CD14-positive monocyte (primary cell): ENCODE measurements around the gene CTXN1. TPM values are rescaled to one million over a fixed set of nuclear protein-coding genes. Genes with fewer than 3 reads are reported as not detected.
A peak's percentile ranks its signal among the peaks of the same experiment; 100 is the strongest.
"Not testable (repeated sequence)": the region's sequence is repeated elsewhere in the genome, so short reads cannot be mapped to it uniquely, and the experiment has no call there.

Experiments used
- DNase-seq, 3 donors: peaks; one replicate each; pipeline ENCODE4 v3.0.0-alpha.2; 2011 to 2022
- H2AFZ ChIP-seq: 2 replicates; pipeline ENCODE4 v1.6.0; 2012; ENCODE audit warnings: mild to moderate bottlenecking, low read depth, low read length, inconsistent platforms; ENCODE audit not compliant: insufficient read depth, poor library complexity, severe bottlenecking
- H3K27ac ChIP-seq, 2 donors: 1 replicate in 1 of 2; 2 replicates in 1 of 2; pipeline ENCODE4 v1.5.1; 2012 to 2013; ENCODE audit warnings: low read length in 2 of 2, control low read depth in 1 of 2, inconsistent platforms in 1 of 2, low read depth in 1 of 2, mild to moderate bottlenecking in 1 of 2
- H3K27me3 ChIP-seq, 2 donors: one replicate each; pipeline versions ENCODE4 v1.6.0 to v1.6.1; 2011 to 2013; ENCODE audit warnings: low read length in 2 of 2; ENCODE audit not compliant: control insufficient read depth in 2 of 2, insufficient read depth in 2 of 2
- H3K36me3 ChIP-seq, 2 donors: replicated peaks in 1 of 2; 1 replicate in 1 of 2; 2 replicates in 1 of 2; pipeline versions ENCODE4 v1.5.1 to v1.6.1; 2012 to 2013; ENCODE audit warnings: low read length in 2 of 2, control low read depth in 1 of 2, inconsistent platforms in 1 of 2, mild to moderate bottlenecking in 1 of 2; ENCODE audit not compliant: insufficient read depth in 2 of 2, control insufficient read depth in 1 of 2
- H3K4me1 ChIP-seq, 2 donors: 1 replicate in 1 of 2; 2 replicates in 1 of 2; pipeline versions ENCODE4 v1.5.1 to v1.6.1; 2012 to 2013; ENCODE audit warnings: low read length in 2 of 2, control low read depth in 1 of 2, inconsistent platforms in 1 of 2, mild to moderate bottlenecking in 1 of 2, moderate library complexity in 1 of 2; ENCODE audit not compliant: insufficient read depth in 2 of 2, control insufficient read depth in 1 of 2
- H3K4me2 ChIP-seq: replicated peaks from 2 replicates; pipeline ENCODE3; 2012; ENCODE audit warnings: low read length, moderate library complexity, mild to moderate bottlenecking; ENCODE audit not compliant: poor library complexity, severe bottlenecking; ENCODE audit errors: extremely low read depth
- H3K4me3 ChIP-seq, 3 experiments: fragments of 200-600 bp in 1 of 3; sonication (generic) in 1 of 3; replicated peaks in 1 of 3; 1 replicate in 2 of 3; 2 replicates in 1 of 3; pipeline ENCODE4 v1.5.1; 2011 to 2013; ENCODE audit warnings: low read length in 3 of 3, mild to moderate bottlenecking in 3 of 3, control low read depth in 2 of 3, low read depth in 2 of 3, inconsistent platforms in 1 of 3, moderate library complexity in 1 of 3
- H3K79me2 ChIP-seq: 2 replicates; pipeline ENCODE4 v1.6.0; 2012; ENCODE audit warnings: mild to moderate bottlenecking, control low read depth, inconsistent platforms, low read length, moderate library complexity; ENCODE audit not compliant: insufficient read depth
- H3K9ac ChIP-seq: 2 replicates; pipeline ENCODE4 v1.6.0; 2017; ENCODE audit warnings: low read length, mild to moderate bottlenecking; ENCODE audit not compliant: insufficient read depth, poor library complexity, severe bottlenecking
- H3K9me3 ChIP-seq, 2 donors: replicated peaks in 1 of 2; 1 replicate in 1 of 2; 2 replicates in 1 of 2; pipeline versions ENCODE4 v1.5.1 to v1.6.1; 2012 to 2013; ENCODE audit warnings: low read length in 2 of 2, control low read depth in 1 of 2; ENCODE audit not compliant: control insufficient read depth in 1 of 2, insufficient read depth in 1 of 2
- H4K20me1 ChIP-seq: 2 replicates; pipeline ENCODE4 v1.6.0; 2012; ENCODE audit warnings: mild to moderate bottlenecking, low read length, control low read depth, moderate library complexity; ENCODE audit not compliant: insufficient read depth
- H3K27ac Mint-ChIP-seq, 7 donors: one replicate each; pipeline ENCODE4 v1.8.0; 2020; ENCODE audit warnings: mild to moderate bottlenecking in 7 of 7, mixed read lengths in 7 of 7, moderate library complexity in 6 of 7, inconsistent platforms in 2 of 7
- H3K27me3 Mint-ChIP-seq, 3 donors: one replicate each; pipeline ENCODE4 v1.8.0; 2021 to 2022; ENCODE audit warnings: low read depth in 3 of 3, mild to moderate bottlenecking in 3 of 3, mixed read lengths in 3 of 3, moderate library complexity in 3 of 3, inconsistent platforms in 1 of 3
- H3K36me3 Mint-ChIP-seq, 2 donors: one replicate each; pipeline ENCODE4 v1.8.0; 2020; ENCODE audit warnings: mixed read lengths in 2 of 2, inconsistent platforms in 1 of 2, mild to moderate bottlenecking in 1 of 2
- H3K4me1 Mint-ChIP-seq: one replicate; pipeline ENCODE4 v1.8.0; 2020; ENCODE audit warnings: mild to moderate bottlenecking, mixed read lengths
- H3K4me3 Mint-ChIP-seq, 2 donors: one replicate each; pipeline ENCODE4 v1.8.0; 2020; ENCODE audit warnings: mild to moderate bottlenecking in 2 of 2, mixed read lengths in 2 of 2, moderate library complexity in 1 of 2
- H3K9me3 Mint-ChIP-seq, 7 donors: one replicate each; pipeline ENCODE4 v1.8.0; 2020 to 2022; ENCODE audit warnings: mixed read lengths in 7 of 7, mild to moderate bottlenecking in 6 of 7, moderate library complexity in 6 of 7, inconsistent platforms in 2 of 7
- WGBS: methylation state at CpG from one replicate; pipeline ENCODE4 v1.1.5; 2013; ENCODE audit warnings: missing lambda C conversion rate; ENCODE audit not compliant: insufficient coverage; 5-methylcytosine and 5-hydroxymethylcytosine counted together
- intact Hi-C, 2 donors: fragments of 100-400 bp; cut with micrococcal nuclease; formaldehyde crosslinking; loops; one replicate each; pipeline versions ENCODE4 v1.15.0 to v1.15.1; 2023
- polyA plus RNA-seq, 3 donors: library from polyadenylated mRNA; depleted of rRNA in 1 of 3; unstranded in 2 of 3; stranded (reverse) in 1 of 3; fragments of 300-500 nt in 2 of 3; fragments of >200 nt in 1 of 3; fragmentation: Illumina TruSeq in 2 of 3; gene quantifications; 1 replicate in 2 of 3; 2 replicates in 1 of 3; pipeline ENCODE4 v1.2.3, GENCODE V29; 2012 to 2021
- TF ChIP-seq, protein P1 (sequence below): fragments of 200-600 bp; IDR thresholded peaks from one replicate; pipeline ENCODE4 v1.8.0; 2022; ENCODE audit warnings: antibody characterized with exemption, mild to moderate bottlenecking

Gene CTXN1
- polyA plus RNA-seq, 3 donors: not detected

DNA sequence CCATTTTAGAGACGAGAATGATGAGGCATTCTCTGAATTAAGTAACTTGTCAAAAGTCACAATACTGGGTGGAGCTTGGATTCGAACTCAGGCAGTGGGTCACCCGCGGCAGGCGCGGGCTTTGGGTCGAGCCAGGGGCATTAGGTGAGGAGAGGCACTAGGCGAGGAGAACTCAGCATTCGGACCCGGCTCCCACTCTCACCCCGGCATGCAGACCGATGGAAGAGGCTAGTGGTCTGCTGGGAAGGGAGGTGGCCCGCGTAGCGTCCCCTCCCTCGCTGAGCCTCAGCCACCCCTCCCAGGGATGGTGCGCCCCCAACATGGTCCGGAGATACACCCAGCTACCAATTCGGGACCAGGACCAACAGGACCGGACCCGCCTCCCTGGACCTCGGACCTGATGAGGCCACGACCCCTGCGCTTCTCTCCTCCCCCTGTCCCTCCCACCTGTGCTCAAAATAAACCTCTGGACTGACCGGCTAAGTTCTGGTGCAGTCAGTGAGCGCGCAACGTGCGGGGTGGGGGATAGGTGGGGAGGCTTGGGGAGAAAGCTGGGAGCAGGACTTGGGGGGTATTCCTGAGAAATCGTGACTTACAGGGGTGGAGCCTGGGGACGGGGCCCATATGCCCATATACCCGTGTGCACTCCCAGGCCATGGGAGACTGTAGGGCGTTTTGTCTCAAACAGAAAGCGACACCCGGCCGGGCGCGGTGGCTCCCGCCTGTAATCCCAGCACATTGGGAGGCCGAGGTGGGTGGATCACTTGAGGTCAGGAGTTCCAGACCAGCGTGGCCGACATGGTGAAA, 7.1 kb downstream of the CTXN1 start:
- no peak overlapping the region for H3K9ac ChIP-seq
- H2AFZ ChIP-seq: no peak overlapping the region
- H3K36me3 ChIP-seq: peaks cover 12 to 15% of the 10 kb centered on the region in 2 donors
- no peaks in the 10 kb centered on the region for H3K79me2 ChIP-seq
- peak overlapping the region in 3 of 7 donors; percentile 45 to 75 (median 54) for H3K27ac Mint-ChIP-seq
- H3K4me3 ChIP-seq: no peak overlapping the region
- peaks cover 48 to 62% (median 55%) of the 10 kb centered on the region in 3 donors for H3K27me3 Mint-ChIP-seq
- H3K9me3 Mint-ChIP-seq: peaks cover 0 to 28% (median 15%) of the 10 kb centered on the region in 7 donors
- intact Hi-C loops: loop anchor here in 1 of 2 donors (2.0 kb wide), 1 partner anchor 14 kb away; no protein-coding TSS in a partner anchor
- WGBS: 22% methylated on average over 22 of the region's 42 CpGs
- H4K20me1 ChIP-seq: peaks cover 10% of the 10 kb centered on the region
- peaks cover 26 to 47% of the 10 kb centered on the region in 2 donors for H3K27me3 ChIP-seq
- TF ChIP-seq, protein P1, sequence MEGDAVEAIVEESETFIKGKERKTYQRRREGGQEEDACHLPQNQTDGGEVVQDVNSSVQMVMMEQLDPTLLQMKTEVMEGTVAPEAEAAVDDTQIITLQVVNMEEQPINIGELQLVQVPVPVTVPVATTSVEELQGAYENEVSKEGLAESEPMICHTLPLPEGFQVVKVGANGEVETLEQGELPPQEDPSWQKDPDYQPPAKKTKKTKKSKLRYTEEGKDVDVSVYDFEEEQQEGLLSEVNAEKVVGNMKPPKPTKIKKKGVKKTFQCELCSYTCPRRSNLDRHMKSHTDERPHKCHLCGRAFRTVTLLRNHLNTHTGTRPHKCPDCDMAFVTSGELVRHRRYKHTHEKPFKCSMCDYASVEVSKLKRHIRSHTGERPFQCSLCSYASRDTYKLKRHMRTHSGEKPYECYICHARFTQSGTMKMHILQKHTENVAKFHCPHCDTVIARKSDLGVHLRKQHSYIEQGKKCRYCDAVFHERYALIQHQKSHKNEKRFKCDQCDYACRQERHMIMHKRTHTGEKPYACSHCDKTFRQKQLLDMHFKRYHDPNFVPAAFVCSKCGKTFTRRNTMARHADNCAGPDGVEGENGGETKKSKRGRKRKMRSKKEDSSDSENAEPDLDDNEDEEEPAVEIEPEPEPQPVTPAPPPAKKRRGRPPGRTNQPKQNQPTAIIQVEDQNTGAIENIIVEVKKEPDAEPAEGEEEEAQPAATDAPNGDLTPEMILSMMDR: no peak
- peaks cover 38 to 62% of the 10 kb centered on the region in 2 donors for H3K4me1 ChIP-seq
- H3K4me3 Mint-ChIP-seq: peak overlapping the region; percentile 80 to 88
- H3K9me3 ChIP-seq: peaks cover 0 to 19% of the 10 kb centered on the region in 2 donors
- peaks cover 15 to 17% of the 10 kb centered on the region in 2 donors for H3K36me3 Mint-ChIP-seq
- peaks cover 52% of the 10 kb centered on the region for H3K4me1 Mint-ChIP-seq
- no peak for DNase-seq
- H3K4me2 ChIP-seq: no peak overlapping the region
- no peak overlapping the region for H3K27ac ChIP-seq

DNA sequence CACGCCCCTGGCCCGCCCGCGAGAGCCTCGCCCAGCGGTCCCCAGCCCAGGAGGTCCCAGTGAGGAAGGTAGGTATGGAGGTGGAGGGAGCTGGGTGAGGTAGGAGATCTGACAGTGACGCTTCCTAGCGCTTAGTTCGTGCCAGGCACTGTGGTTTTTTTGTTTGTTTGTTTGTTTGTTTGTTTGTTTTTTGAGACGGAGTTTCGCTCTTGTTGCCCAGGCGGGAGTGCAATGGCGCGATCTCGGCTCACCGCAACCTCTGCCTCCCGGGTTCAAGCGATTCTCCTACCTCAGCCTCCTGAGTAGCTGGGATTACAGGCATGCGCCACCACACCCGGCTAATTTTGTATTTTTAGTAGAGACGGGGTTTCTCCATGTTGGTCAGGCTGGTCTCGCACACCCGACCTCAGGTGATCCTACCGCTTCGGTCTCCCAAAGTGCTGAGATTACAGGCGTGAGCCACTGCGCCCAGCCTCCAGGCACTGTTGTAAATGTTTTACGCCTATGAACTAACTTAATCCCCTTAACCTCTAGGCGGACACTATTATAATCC, 7.8 kb downstream of the CTXN1 start:
- WGBS: 13% methylated on average over 19 of the region's 29 CpGs
- H3K36me3 ChIP-seq: peaks cover 10 to 15% of the 10 kb centered on the region in 2 donors
- H3K9ac ChIP-seq, H2AFZ ChIP-seq, H3K27ac ChIP-seq, H3K27ac Mint-ChIP-seq, H3K79me2 ChIP-seq, DNase-seq: not testable (repeated sequence)
- peaks cover 16 to 17% of the 10 kb centered on the region in 2 donors for H3K36me3 Mint-ChIP-seq
- H3K4me2 ChIP-seq: peak overlapping the region; percentile 74
- peaks cover 48 to 62% (median 55%) of the 10 kb centered on the region in 3 donors for H3K27me3 Mint-ChIP-seq
- H4K20me1 ChIP-seq: peaks cover 16% of the 10 kb centered on the region
- intact Hi-C loops: loop anchor here in 1 of 2 donors (2.0 kb wide), 1 partner anchor 13 kb away; no protein-coding TSS in a partner anchor
- H3K4me3 Mint-ChIP-seq: peak overlapping the region in 1 of 2 donors; percentile 88
- H3K4me1 ChIP-seq: peaks cover 38 to 62% of the 10 kb centered on the region in 2 donors
- H3K4me1 Mint-ChIP-seq: peaks cover 52% of the 10 kb centered on the region
- peak overlapping the region in 1 of 3 experiments; percentile 63 for H3K4me3 ChIP-seq
- H3K9me3 Mint-ChIP-seq: peaks cover 0 to 28% (median 15%) of the 10 kb centered on the region in 7 donors
- peaks cover 0 to 19% of the 10 kb centered on the region in 2 donors for H3K9me3 ChIP-seq
- H3K27me3 ChIP-seq: peaks cover 26 to 47% of the 10 kb centered on the region in 2 donors
- TF ChIP-seq, protein P1: peak; percentile 28
